Bronchial epithelial cell (primary cell): Measurements from ENCODE around the gene KIT. TPM values are rescaled to one million over a fixed set of nuclear protein-coding genes. Genes with fewer than 3 reads are reported as not detected.

Source experiments
- DNase-seq: peaks from one replicate; pipeline ENCODE4 v3.0.0-alpha.2; 2010; ENCODE audit warnings: low read depth
- FAIRE-seq: peaks from 2 replicates; lab custom pipeline; 2011; peaks lifted over from hg19 to GRCh38; lab: Jason Lieb, UNC
- H3K27me3 ChIP-seq: 2 replicates; pipeline ENCODE4 v1.5.1; 2011; ENCODE audit warnings: low read length; ENCODE audit not compliant: control insufficient read depth, insufficient read depth
- H3K36me3 ChIP-seq: 2 replicates; pipeline ENCODE4 v1.5.1; 2011; ENCODE audit warnings: low read length; ENCODE audit not compliant: control insufficient read depth, insufficient read depth
- H3K4me3 ChIP-seq: 2 replicates; pipeline ENCODE4 v1.5.1; 2011; ENCODE audit warnings: mild to moderate bottlenecking, low read depth, low read length, control low read depth
- total RNA-seq: library from RNA; depleted of rRNA; stranded (reverse); fragments of >200 nt; gene quantifications from 2 replicates; pipeline ENCODE4 v1.2.1, GENCODE V29; 2014
- TF ChIP-seq, protein P1 (sequence below): IDR thresholded peaks from 2 replicates; pipeline ENCODE4 v1.5.1; 2011; ENCODE audit warnings: mild to moderate bottlenecking, moderate library complexity, low read length, control low read depth, inconsistent platforms; ENCODE audit not compliant: insufficient read depth, severe bottlenecking

KIT gene
- total RNA-seq, 1 donor from 2014 or later, result under 0.01 TPM

- H3K36me3 ChIP-seq, result no peaks in the 10 kb centered on the region
- no peak for FAIRE-seq
- no peak for DNase-seq
- TF ChIP-seq, protein P1, sequence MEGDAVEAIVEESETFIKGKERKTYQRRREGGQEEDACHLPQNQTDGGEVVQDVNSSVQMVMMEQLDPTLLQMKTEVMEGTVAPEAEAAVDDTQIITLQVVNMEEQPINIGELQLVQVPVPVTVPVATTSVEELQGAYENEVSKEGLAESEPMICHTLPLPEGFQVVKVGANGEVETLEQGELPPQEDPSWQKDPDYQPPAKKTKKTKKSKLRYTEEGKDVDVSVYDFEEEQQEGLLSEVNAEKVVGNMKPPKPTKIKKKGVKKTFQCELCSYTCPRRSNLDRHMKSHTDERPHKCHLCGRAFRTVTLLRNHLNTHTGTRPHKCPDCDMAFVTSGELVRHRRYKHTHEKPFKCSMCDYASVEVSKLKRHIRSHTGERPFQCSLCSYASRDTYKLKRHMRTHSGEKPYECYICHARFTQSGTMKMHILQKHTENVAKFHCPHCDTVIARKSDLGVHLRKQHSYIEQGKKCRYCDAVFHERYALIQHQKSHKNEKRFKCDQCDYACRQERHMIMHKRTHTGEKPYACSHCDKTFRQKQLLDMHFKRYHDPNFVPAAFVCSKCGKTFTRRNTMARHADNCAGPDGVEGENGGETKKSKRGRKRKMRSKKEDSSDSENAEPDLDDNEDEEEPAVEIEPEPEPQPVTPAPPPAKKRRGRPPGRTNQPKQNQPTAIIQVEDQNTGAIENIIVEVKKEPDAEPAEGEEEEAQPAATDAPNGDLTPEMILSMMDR, result no peak
- H3K4me3 ChIP-seq, result no peak overlapping the region
- H3K27me3 ChIP-seq, result no peaks in the 10 kb centered on the region
These were observed 11.9 kb upstream of the KIT start for GRCh38 chr4:54645830-54646229.

- Histone ChIP-seq H3K4me3 (no peak overlapping the region), H3K27me3 (no peaks in the 10 kb centered on the region), H3K36me3 (no peaks in the 10 kb centered on the region)
- TF ChIP-seq, protein P1, result no peak
- no peak for FAIRE-seq
- no peak for DNase-seq
These were observed 10.7 kb upstream of the KIT start for GRCh38 chr4:54647070-54647469.

DNA sequence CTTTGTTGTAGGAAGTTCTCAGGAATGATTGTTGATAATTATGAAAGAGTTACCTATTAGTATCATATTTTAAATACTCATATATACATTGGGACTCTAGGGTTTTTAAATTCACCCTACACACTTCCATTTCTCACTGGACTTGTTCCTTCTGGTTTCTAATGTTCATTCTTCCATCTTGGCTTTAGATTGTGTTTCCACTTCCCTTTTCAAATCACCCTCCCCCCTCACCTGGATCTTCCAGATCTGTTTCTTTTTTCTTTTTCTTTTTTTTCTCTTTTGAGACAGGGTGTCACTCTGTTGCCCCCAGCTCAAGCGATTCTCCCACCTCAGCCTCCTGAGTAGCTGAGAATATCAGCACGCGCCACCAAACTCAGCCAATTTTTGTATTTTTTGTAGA is 6.7 kb upstream of the KIT start:
- no peak for DNase-seq
- no peak for FAIRE-seq
- Histone ChIP-seq H3K36me3 (no peaks in the 10 kb centered on the region), H3K4me3 (no peak overlapping the region), H3K27me3 (no peaks in the 10 kb centered on the region)
- TF ChIP-seq, protein P1, result no peak

DNA sequence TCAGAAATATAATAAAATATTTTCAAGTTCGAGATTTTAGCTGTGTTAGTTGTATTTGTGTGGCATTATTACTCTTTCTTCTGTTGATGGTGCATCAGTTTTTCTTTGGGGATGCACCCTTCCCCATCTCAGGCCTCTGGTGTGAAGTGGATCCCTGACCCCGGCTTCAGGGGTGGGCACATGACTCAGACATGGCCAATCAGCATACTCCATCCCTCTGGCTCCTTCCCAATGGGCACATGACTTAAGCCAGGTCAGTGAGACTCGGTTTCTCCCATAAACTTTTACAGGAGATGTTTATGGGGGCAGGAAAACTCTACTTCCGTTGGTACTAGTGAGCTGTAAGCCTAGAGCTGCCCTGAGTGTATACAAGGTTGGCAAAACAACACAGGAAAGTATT is 3.0 kb upstream of the KIT start:
- Histone ChIP-seq H3K27me3 (peaks cover 32% of the 10 kb centered on the region), H3K4me3 (no peak overlapping the region), H3K36me3 (no peaks in the 10 kb centered on the region)
- FAIRE-seq (no peak), DNase-seq (no peak)
- TF ChIP-seq, protein P1, result no peak

- FAIRE-seq (no peak), DNase-seq (no peak)
- TF ChIP-seq, protein P1, result no peak
- Histone ChIP-seq H3K36me3 (no peaks in the 10 kb centered on the region), H3K4me3 (no peak overlapping the region), H3K27me3 (peaks cover 36% of the 10 kb centered on the region)
These were observed 589 bp upstream of the KIT start for GRCh38 chr4:54657185-54657550.
